Ishikawa (cell line): Measurements from ENCODE around the gene ZNF618.

Experiments used
- CEBPB ChIP-seq: IDR thresholded peaks from 2 replicates; pipeline ENCODE4 v1.6.1; 2012
- CREB1 ChIP-seq: IDR thresholded peaks from 2 replicates; pipeline ENCODE4 v1.6.1; 2012; ENCODE audit warnings: low read depth
- EGR1 ChIP-seq: IDR thresholded peaks from 2 replicates; pipeline ENCODE4 v1.6.1; 2012
- EP300 ChIP-seq: IDR thresholded peaks from 2 replicates; pipeline ENCODE4 v1.6.1; 2012; ENCODE audit warnings: borderline replicate concordance
- FOXM1 ChIP-seq: IDR thresholded peaks from 2 replicates; pipeline ENCODE4 v1.6.1; 2012; ENCODE audit warnings: low read depth, borderline replicate concordance
- MAX ChIP-seq: IDR thresholded peaks from 2 replicates; pipeline ENCODE4 v1.6.1; 2012
- NFIC ChIP-seq: IDR thresholded peaks from 2 replicates; pipeline ENCODE4 v1.6.1; 2012
- RAD21 ChIP-seq: IDR thresholded peaks from 2 replicates; pipeline ENCODE4 v1.6.1; 2012; ENCODE audit warnings: low read depth
- REST ChIP-seq: IDR thresholded peaks from 2 replicates; pipeline ENCODE4 v1.6.1; 2012; ENCODE audit warnings: low read depth, mild to moderate bottlenecking
- TAF1 ChIP-seq: IDR thresholded peaks from 2 replicates; pipeline ENCODE4 v1.6.1; 2012; ENCODE audit warnings: low read depth, mild to moderate bottlenecking
- TCF12 ChIP-seq: IDR thresholded peaks from 2 replicates; pipeline ENCODE4 v1.6.1; 2012; ENCODE audit warnings: low read depth
- TEAD4 ChIP-seq: IDR thresholded peaks from 2 replicates; pipeline ENCODE4 v1.6.1; 2012
- USF1 ChIP-seq: IDR thresholded peaks from 2 replicates; pipeline ENCODE4 v1.6.1; 2012
- YY1 ChIP-seq: IDR thresholded peaks from 2 replicates; pipeline ENCODE4 v1.6.1; 2012; ENCODE audit warnings: low read depth
- ZBTB7A ChIP-seq: IDR thresholded peaks from 2 replicates; pipeline ENCODE4 v1.6.1; 2012; ENCODE audit warnings: low read depth

ZNF618 gene

GRCh38 chr9:113875459-113876150 is 504 bp upstream of the ZNF618 start:
- no peak for TF ChIP-seq RAD21
- TF ChIP-seq MAX = peak; percentile 15; the same call in 1 of the 2 replicates
- no peak for TF ChIP-seq EP300

- no peak for TF ChIP-seq USF1
- no peak for TF ChIP-seq EP300
- no peak for TF ChIP-seq CEBPB
- no peak for TF ChIP-seq TEAD4
- no peak for TF ChIP-seq TAF1
- TF ChIP-seq FOXM1 = no peak
- no peak for TF ChIP-seq REST
These were observed 872 bp downstream of the ZNF618 start for GRCh38 chr9:113876993-113877368.

- TF ChIP-seq ZBTB7A (no peak), TAF1 (no peak), RAD21 (no peak), YY1 (no peak), REST (no peak), USF1 (no peak), NFIC (no peak)
These were observed 3.2 kb downstream of the ZNF618 start for GRCh38 chr9:113879318-113879717.

GRCh38 chr9:113879911-113880310 is 3.8 kb downstream of the ZNF618 start:
- TF ChIP-seq TAF1 = no peak
- no peak for TF ChIP-seq TEAD4
- TF ChIP-seq ZBTB7A = no peak
- TF ChIP-seq MAX = no peak
- no peak for TF ChIP-seq REST
- no peak for TF ChIP-seq RAD21

GRCh38 chr9:113882181-113882580 is 6.1 kb downstream of the ZNF618 start:
- no peak for TF ChIP-seq TEAD4
- no peak for TF ChIP-seq CREB1
- TF ChIP-seq EP300 = no peak
- no peak for TF ChIP-seq RAD21
- TF ChIP-seq EGR1 = no peak
- no peak for TF ChIP-seq FOXM1
- no peak for TF ChIP-seq ZBTB7A
- TF ChIP-seq TCF12 = no peak
- TF ChIP-seq CEBPB = no peak
- TF ChIP-seq REST = no peak
- no peak for TF ChIP-seq USF1
- TF ChIP-seq NFIC = no peak
- TF ChIP-seq MAX = no peak
- no peak for TF ChIP-seq YY1
- TF ChIP-seq TAF1 = no peak
